ENCODE measurements around the gene DEF6.

Gene DEF6

GRCh38 chr6:35260591-35261570 lies 36.7 kb upstream of the DEF6 start:
- Histone ChIP-seq H4K20me1 (ENCODE audit: insufficient read depth, low read length, poor library complexity, severe bottlenecking) (peaks cover 3% of the 10 kb centered on the region), H3K9me3 (ENCODE audit: insufficient read depth, low read depth, low read length) (no peaks in the 10 kb centered on the region), H3K4me2 (ENCODE audit: low read depth, low read length, poor library complexity, severe bottlenecking) (peak overlapping the region; percentile 97), H3K27me3 (ENCODE audit: insufficient read depth, low read length, poor library complexity, severe bottlenecking) (no peaks in the 10 kb centered on the region), H3F3A (ENCODE audit: low read depth) (peaks cover 6% of the 10 kb centered on the region; the same call in 1 of the 2 replicates), H3K36me3 (ENCODE audit: insufficient read depth, low read length) (no peaks in the 10 kb centered on the region), H3K4me3 (ENCODE audit: low read length, poor library complexity, severe bottlenecking) (peak overlapping the region; percentile 79), H3K4me1 (ENCODE audit: insufficient read depth, low read length, poor library complexity, severe bottlenecking) (peaks cover 23% of the 10 kb centered on the region), H3K9me2 (replicated peaks; ENCODE audit: low read depth, low read length) (no peaks in the 10 kb centered on the region), H2AFZ (ENCODE audit: low read length) (no peak overlapping the region), H3K9ac (ENCODE audit: low read depth, low read length, poor library complexity, severe bottlenecking) (peak overlapping the region; percentile 92), H3K79me2 (ENCODE audit: insufficient read depth, low read length) (peaks cover 38% of the 10 kb centered on the region)
- TF ChIP-seq, protein P1, sequence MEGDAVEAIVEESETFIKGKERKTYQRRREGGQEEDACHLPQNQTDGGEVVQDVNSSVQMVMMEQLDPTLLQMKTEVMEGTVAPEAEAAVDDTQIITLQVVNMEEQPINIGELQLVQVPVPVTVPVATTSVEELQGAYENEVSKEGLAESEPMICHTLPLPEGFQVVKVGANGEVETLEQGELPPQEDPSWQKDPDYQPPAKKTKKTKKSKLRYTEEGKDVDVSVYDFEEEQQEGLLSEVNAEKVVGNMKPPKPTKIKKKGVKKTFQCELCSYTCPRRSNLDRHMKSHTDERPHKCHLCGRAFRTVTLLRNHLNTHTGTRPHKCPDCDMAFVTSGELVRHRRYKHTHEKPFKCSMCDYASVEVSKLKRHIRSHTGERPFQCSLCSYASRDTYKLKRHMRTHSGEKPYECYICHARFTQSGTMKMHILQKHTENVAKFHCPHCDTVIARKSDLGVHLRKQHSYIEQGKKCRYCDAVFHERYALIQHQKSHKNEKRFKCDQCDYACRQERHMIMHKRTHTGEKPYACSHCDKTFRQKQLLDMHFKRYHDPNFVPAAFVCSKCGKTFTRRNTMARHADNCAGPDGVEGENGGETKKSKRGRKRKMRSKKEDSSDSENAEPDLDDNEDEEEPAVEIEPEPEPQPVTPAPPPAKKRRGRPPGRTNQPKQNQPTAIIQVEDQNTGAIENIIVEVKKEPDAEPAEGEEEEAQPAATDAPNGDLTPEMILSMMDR (conservative IDR thresholded peaks at IDR 0.05; ENCODE audit: low read length) = no peak
- TF ChIP-seq EZH2phosphoT487 (IDR thresholded peaks at IDR 0.05; ENCODE audit: borderline replicate concordance) = no peak

GRCh38 chr6:35262596-35262995 lies 35.0 kb upstream of the DEF6 start:
- Histone ChIP-seq H3K9me3 (ENCODE audit: insufficient read depth, low read depth, low read length) (no peaks in the 10 kb centered on the region), H3K79me2 (ENCODE audit: insufficient read depth, low read length) (peaks cover 33% of the 10 kb centered on the region), H3K27me3 (ENCODE audit: insufficient read depth, low read length, poor library complexity, severe bottlenecking) (no peaks in the 10 kb centered on the region), H3K36me3 (ENCODE audit: insufficient read depth, low read length) (no peaks in the 10 kb centered on the region), H3K4me1 (ENCODE audit: insufficient read depth, low read length, poor library complexity, severe bottlenecking) (peaks cover 23% of the 10 kb centered on the region), H3K9ac (ENCODE audit: low read depth, low read length, poor library complexity, severe bottlenecking) (peak overlapping the region; percentile 19), H2AFZ (ENCODE audit: low read length) (no peak overlapping the region), H3F3A (ENCODE audit: low read depth) (peaks cover 6% of the 10 kb centered on the region; the same call in 1 of the 2 replicates), H3K9me2 (replicated peaks; ENCODE audit: low read depth, low read length) (no peaks in the 10 kb centered on the region), H3K4me3 (ENCODE audit: low read length, poor library complexity, severe bottlenecking) (no peak overlapping the region), H4K20me1 (ENCODE audit: insufficient read depth, low read length, poor library complexity, severe bottlenecking) (peaks cover 3% of the 10 kb centered on the region), H3K4me2 (ENCODE audit: low read depth, low read length, poor library complexity, severe bottlenecking) (peak overlapping the region; percentile 6)
- no peak for TF ChIP-seq EZH2phosphoT487 (IDR thresholded peaks at IDR 0.05; ENCODE audit: borderline replicate concordance)
- TF ChIP-seq, protein P1 (conservative IDR thresholded peaks at IDR 0.05; ENCODE audit: low read length) = no peak

GRCh38 chr6:35264550-35265274 lies 32.9 kb upstream of the DEF6 start:
- Histone ChIP-seq H3K9me3 (ENCODE audit: insufficient read depth, low read depth, low read length) (no peaks in the 10 kb centered on the region), H3K4me2 (ENCODE audit: low read depth, low read length, poor library complexity, severe bottlenecking) (no peak overlapping the region), H4K20me1 (ENCODE audit: insufficient read depth, low read length, poor library complexity, severe bottlenecking) (no peaks in the 10 kb centered on the region), H2AFZ (ENCODE audit: low read length) (no peak overlapping the region), H3K27me3 (ENCODE audit: insufficient read depth, low read length, poor library complexity, severe bottlenecking) (no peaks in the 10 kb centered on the region), H3K9ac (ENCODE audit: low read depth, low read length, poor library complexity, severe bottlenecking) (no peak overlapping the region), H3K9me2 (replicated peaks; ENCODE audit: low read depth, low read length) (no peaks in the 10 kb centered on the region), H3F3A (ENCODE audit: low read depth) (peaks cover 6% of the 10 kb centered on the region; the same call in 1 of the 2 replicates), H3K79me2 (ENCODE audit: insufficient read depth, low read length) (peaks cover 17% of the 10 kb centered on the region; the same call in 1 of the 2 replicates), H3K36me3 (ENCODE audit: insufficient read depth, low read length) (no peaks in the 10 kb centered on the region), H3K4me1 (ENCODE audit: insufficient read depth, low read length, poor library complexity, severe bottlenecking) (peaks cover 18% of the 10 kb centered on the region), H3K4me3 (ENCODE audit: low read length, poor library complexity, severe bottlenecking) (no peak overlapping the region)
- TF ChIP-seq EZH2phosphoT487 (IDR thresholded peaks at IDR 0.05; ENCODE audit: borderline replicate concordance) = no peak
- TF ChIP-seq, protein P1 (conservative IDR thresholded peaks at IDR 0.05; ENCODE audit: low read length) = no peak

All from Loucy (cell line).